Activated naive CD4-positive, alpha-beta T cell treated with anti-CD3 and anti-CD28 coated beads, Interleukin-2, amount 10 ng/mL, durations not matched to agents 7 days and 5 days (primary cell): ENCODE results near the gene GPLD1.

Experiments used
- CTCF ChIA-PET: fragments of 350-600 bp; sonication (Branson Sonifier 250); formaldehyde crosslinking; loops from one replicate; lab custom pipeline; 2021; ENCODE audit warnings: antibody characterized with exemption; lab: Charles Lee
- DNase-seq: peaks from one replicate; pipeline ENCODE4 v3.0.0-alpha.2; 2020
- H3K27ac Mint-ChIP-seq: one replicate; pipeline ENCODE4 v1.8.0; 2021; ENCODE audit warnings: mild to moderate bottlenecking, moderate library complexity, mixed read lengths
- H3K27me3 Mint-ChIP-seq: one replicate; pipeline ENCODE4 v1.8.0; 2021; ENCODE audit warnings: mild to moderate bottlenecking, mixed read lengths
- H3K36me3 Mint-ChIP-seq: one replicate; pipeline ENCODE4 v1.8.0; 2021; ENCODE audit warnings: mixed read lengths
- H3K4me1 Mint-ChIP-seq: one replicate; pipeline ENCODE4 v1.8.0; 2021; ENCODE audit warnings: mixed read lengths
- H3K4me3 Mint-ChIP-seq: one replicate; pipeline ENCODE4 v1.8.0; 2021; ENCODE audit warnings: mild to moderate bottlenecking, moderate library complexity, mixed read lengths
- H3K9me3 Mint-ChIP-seq: one replicate; pipeline ENCODE4 v1.8.0; 2021; ENCODE audit warnings: mixed read lengths

Gene GPLD1

GRCh38 chr6:24489470-24489869 is at the start of gene GPLD1:
TSS of gene GPLD1 (minus strand) at chr6:24489578. CDS start at chr6:24489511, 67 bp downstream.
- Mint-ChIP-seq H3K27ac (no peak within 1 kb of the TSS), H3K36me3 (no peaks in the 10 kb centered on the region), H3K4me1 (peaks cover 12% of the 10 kb centered on the region), H3K4me3 (no peak within 1 kb of the TSS), H3K9me3 (no peaks in the 10 kb centered on the region), H3K27me3 (peaks cover 4% of the 10 kb centered on the region)
- DNase-seq, result no peak
- CTCF ChIA-PET, result no interaction called here

- Mint-ChIP-seq H3K4me1 (no peaks in the 10 kb centered on the region), H3K9me3 (no peaks in the 10 kb centered on the region), H3K36me3 (no peaks in the 10 kb centered on the region), H3K27me3 (no peaks in the 10 kb centered on the region), H3K27ac (no peak overlapping the region), H3K4me3 (no peak overlapping the region)
- CTCF ChIA-PET, result interaction anchor here (0.8 to 1.9 kb wide), 4 partner anchors 12 to 43 kb away, joined by 3 to 5 read pairs (median 4); no protein-coding TSS in a partner anchor
- no peak for DNase-seq
Measured at GRCh38 chr6:24537771-24538385, 48.5 kb upstream of the GPLD1 start.

- Mint-ChIP-seq H3K9me3 (no peaks in the 10 kb centered on the region), H3K4me1 (no peaks in the 10 kb centered on the region), H3K4me3 (no peak overlapping the region), H3K27ac (no peak overlapping the region), H3K36me3 (no peaks in the 10 kb centered on the region), H3K27me3 (no peaks in the 10 kb centered on the region)
- DNase-seq, result no peak
- CTCF ChIA-PET, result no interaction called here
Measured at GRCh38 chr6:24537082-24537699, 47.8 kb upstream of the GPLD1 start.

GRCh38 chr6:24536466-24536865 is 47.1 kb upstream of the GPLD1 start:
- H3K4me3 Mint-ChIP-seq, result no peak overlapping the region
- H3K9me3 Mint-ChIP-seq, result no peaks in the 10 kb centered on the region
- no peaks in the 10 kb centered on the region for H3K36me3 Mint-ChIP-seq
- CTCF ChIA-PET, result interaction anchor here (1.0 to 1.4 kb wide), 3 partner anchors 11 to 43 kb away, joined by 3 to 5 read pairs (median 3); no protein-coding TSS in a partner anchor
- DNase-seq, result no peak
- H3K4me1 Mint-ChIP-seq, result no peaks in the 10 kb centered on the region
- no peaks in the 10 kb centered on the region for H3K27me3 Mint-ChIP-seq
- no peak overlapping the region for H3K27ac Mint-ChIP-seq

GRCh38 chr6:24535210-24535609 is 45.8 kb upstream of the GPLD1 start:
- Mint-ChIP-seq H3K36me3 (no peaks in the 10 kb centered on the region), H3K27ac (no peak overlapping the region), H3K9me3 (no peaks in the 10 kb centered on the region), H3K27me3 (no peaks in the 10 kb centered on the region), H3K4me1 (no peaks in the 10 kb centered on the region), H3K4me3 (no peak overlapping the region)
- CTCF ChIA-PET, result interaction anchor here (1.4 kb wide), 2 partner anchors 12 to 45 kb away, joined by 3 to 5 read pairs; no protein-coding TSS in a partner anchor
- no peak for DNase-seq

- Mint-ChIP-seq H3K27ac (no peak overlapping the region), H3K4me1 (no peaks in the 10 kb centered on the region), H3K9me3 (no peaks in the 10 kb centered on the region), H3K27me3 (no peaks in the 10 kb centered on the region), H3K36me3 (no peaks in the 10 kb centered on the region), H3K4me3 (no peak overlapping the region)
- CTCF ChIA-PET, result interaction anchor here (3.9 kb wide), 1 partner anchor 13 kb away, joined by 16 read pairs; no protein-coding TSS in a partner anchor
- DNase-seq, result no peak
Measured at GRCh38 chr6:24534329-24534728, 45.0 kb upstream of the GPLD1 start.

GRCh38 chr6:24529985-24530384 is 40.6 kb upstream of the GPLD1 start:
- peaks cover 10% of the 10 kb centered on the region for H3K4me1 Mint-ChIP-seq
- H3K36me3 Mint-ChIP-seq, result no peaks in the 10 kb centered on the region
- no peak overlapping the region for H3K27ac Mint-ChIP-seq
- H3K27me3 Mint-ChIP-seq, result no peaks in the 10 kb centered on the region
- no peak overlapping the region for H3K4me3 Mint-ChIP-seq
- CTCF ChIA-PET, result interaction anchor here (1.5 kb wide), 1 partner anchor 51 kb away, joined by 3 read pairs; no protein-coding TSS in a partner anchor
- H3K9me3 Mint-ChIP-seq, result no peaks in the 10 kb centered on the region
- DNase-seq, result no peak

GRCh38 chr6:24524805-24525204 is 35.4 kb upstream of the GPLD1 start:
- peaks cover 10% of the 10 kb centered on the region for H3K4me1 Mint-ChIP-seq
- H3K4me3 Mint-ChIP-seq, result no peak overlapping the region
- H3K27me3 Mint-ChIP-seq, result no peaks in the 10 kb centered on the region
- H3K36me3 Mint-ChIP-seq, result no peaks in the 10 kb centered on the region
- peak; percentile 50 for DNase-seq
- CTCF ChIA-PET, result interaction anchor here (0.7 to 1.1 kb wide), 5 partner anchors 14 to 546 kb away, joined by 3 to 5 read pairs (median 3); no protein-coding TSS in a partner anchor
- H3K9me3 Mint-ChIP-seq, result no peaks in the 10 kb centered on the region
- no peak overlapping the region for H3K27ac Mint-ChIP-seq

GRCh38 chr6:24524329-24524728 is 35.0 kb upstream of the GPLD1 start:
- no peaks in the 10 kb centered on the region for H3K27me3 Mint-ChIP-seq
- no peak for DNase-seq
- H3K4me3 Mint-ChIP-seq, result no peak overlapping the region
- no peaks in the 10 kb centered on the region for H3K36me3 Mint-ChIP-seq
- peaks cover 10% of the 10 kb centered on the region for H3K4me1 Mint-ChIP-seq
- no peak overlapping the region for H3K27ac Mint-ChIP-seq
- CTCF ChIA-PET, result interaction anchor here (0.7 to 1.9 kb wide), 4 partner anchors 56 to 546 kb away, joined by 3 to 5 read pairs (median 4); partner anchors contain the start of gene TDP2
- no peaks in the 10 kb centered on the region for H3K9me3 Mint-ChIP-seq

- no peak overlapping the region for H3K27ac Mint-ChIP-seq
- DNase-seq, result no peak
- H3K36me3 Mint-ChIP-seq, result no peaks in the 10 kb centered on the region
- H3K9me3 Mint-ChIP-seq, result no peaks in the 10 kb centered on the region
- peaks cover 5% of the 10 kb centered on the region for H3K4me1 Mint-ChIP-seq
- CTCF ChIA-PET, result interaction anchor here (0.8 to 3.3 kb wide), 8 partner anchors 10 to 496 kb away, joined by 3 to 25 read pairs (median 4); partner anchors contain the start of genes ALDH5A1 and TDP2
- no peak overlapping the region for H3K4me3 Mint-ChIP-seq
- H3K27me3 Mint-ChIP-seq, result no peaks in the 10 kb centered on the region
Measured at GRCh38 chr6:24522228-24523176, 33.1 kb upstream of the GPLD1 start.

- Mint-ChIP-seq H3K27me3 (no peaks in the 10 kb centered on the region), H3K4me3 (no peak overlapping the region), H3K36me3 (no peaks in the 10 kb centered on the region), H3K9me3 (no peaks in the 10 kb centered on the region), H3K27ac (no peak overlapping the region), H3K4me1 (no peaks in the 10 kb centered on the region)
- CTCF ChIA-PET, result interaction anchor here (0.6 to 3.3 kb wide), 12 partner anchors 12 to 1210 kb away, joined by 3 to 25 read pairs (median 3); partner anchors contain the start of gene ALDH5A1
- DNase-seq, result peak; percentile 50
Measured at GRCh38 chr6:24520929-24521546, 31.7 kb upstream of the GPLD1 start.

- CTCF ChIA-PET, result interaction anchor here (1.0 to 1.5 kb wide), 5 partner anchors 11 to 235 kb away, joined by 3 to 4 read pairs (median 3); no protein-coding TSS in a partner anchor
- H3K27ac Mint-ChIP-seq, result no peak overlapping the region
- H3K4me1 Mint-ChIP-seq, result no peaks in the 10 kb centered on the region
- H3K27me3 Mint-ChIP-seq, result no peaks in the 10 kb centered on the region
- H3K4me3 Mint-ChIP-seq, result no peak overlapping the region
- H3K9me3 Mint-ChIP-seq, result no peaks in the 10 kb centered on the region
- DNase-seq, result no peak
- no peaks in the 10 kb centered on the region for H3K36me3 Mint-ChIP-seq
Measured at GRCh38 chr6:24517659-24518543, 28.5 kb upstream of the GPLD1 start.
